Retinal pigment epithelial cell (primary cell): Measurements from ENCODE around the gene SLC22A4.

ENCODE experiments used
- DNase-seq: peaks from one replicate; pipeline ENCODE4 v3.0.0-alpha.2; 2010; ENCODE audit warnings: low read depth
- H3K4me3 ChIP-seq: 2 replicates; pipeline ENCODE4 v1.5.1; 2011; ENCODE audit warnings: mild to moderate bottlenecking, low read length, control low read depth, moderate library complexity
- CTCF ChIP-seq: conservative IDR thresholded peaks from 2 replicates; pipeline ENCODE4 v1.5.1; 2011; ENCODE audit warnings: low read depth, low read length, control low read depth, inconsistent platforms

SLC22A4 gene

GRCh38 chr5:132355140-132355765 lies 61.1 kb downstream of the SLC22A4 start:
- TF ChIP-seq CTCF = no peak
- DNase-seq = no peak
- no peak overlapping the region for H3K4me3 ChIP-seq

DNA sequence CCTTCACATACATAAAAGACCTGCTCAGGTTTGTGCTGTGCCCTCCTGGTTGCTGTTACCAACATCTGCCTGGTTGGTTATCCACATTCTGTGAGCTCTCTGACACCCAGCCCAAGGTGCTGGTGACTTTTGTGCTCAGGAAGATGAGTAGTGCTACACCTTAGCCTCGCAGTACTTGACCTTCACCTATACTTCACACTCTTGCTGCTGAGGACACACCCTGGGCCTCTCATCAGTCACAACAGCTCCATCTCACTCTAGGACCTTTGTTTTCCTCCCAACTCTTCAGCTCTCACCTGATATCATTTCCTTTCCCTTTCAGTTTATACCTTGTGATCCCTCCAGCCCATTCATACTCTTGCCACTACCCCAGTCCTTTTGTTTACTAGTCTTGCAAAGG lies 64.6 kb downstream of the SLC22A4 start:
- no peak for TF ChIP-seq CTCF

DNA sequence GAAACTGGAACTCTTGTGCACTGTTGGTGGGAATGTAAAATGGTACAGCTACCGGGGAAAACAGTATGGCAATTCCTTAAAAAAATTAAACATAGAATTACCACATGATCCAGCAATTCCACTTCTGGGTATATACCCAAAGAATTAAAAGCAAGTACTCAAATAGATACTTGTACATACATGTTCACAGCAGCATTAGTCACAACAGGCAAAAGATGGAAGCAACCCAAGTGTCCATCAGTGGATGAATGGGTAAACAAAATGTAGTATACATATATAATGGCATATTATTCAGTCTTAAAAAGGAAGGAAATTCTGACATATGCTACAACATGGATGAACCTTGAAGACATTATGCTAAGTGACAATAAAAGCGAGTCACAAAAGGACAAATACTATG lies 67.9 kb downstream of the SLC22A4 start:
- TF ChIP-seq CTCF = no peak
- DNase-seq = no peak
- H3K4me3 ChIP-seq = no peak overlapping the region

More for the DNA sequence above, 64.6 kb downstream of the SLC22A4 start:
- DNase-seq = no peak
- no peak overlapping the region for H3K4me3 ChIP-seq

DNA sequence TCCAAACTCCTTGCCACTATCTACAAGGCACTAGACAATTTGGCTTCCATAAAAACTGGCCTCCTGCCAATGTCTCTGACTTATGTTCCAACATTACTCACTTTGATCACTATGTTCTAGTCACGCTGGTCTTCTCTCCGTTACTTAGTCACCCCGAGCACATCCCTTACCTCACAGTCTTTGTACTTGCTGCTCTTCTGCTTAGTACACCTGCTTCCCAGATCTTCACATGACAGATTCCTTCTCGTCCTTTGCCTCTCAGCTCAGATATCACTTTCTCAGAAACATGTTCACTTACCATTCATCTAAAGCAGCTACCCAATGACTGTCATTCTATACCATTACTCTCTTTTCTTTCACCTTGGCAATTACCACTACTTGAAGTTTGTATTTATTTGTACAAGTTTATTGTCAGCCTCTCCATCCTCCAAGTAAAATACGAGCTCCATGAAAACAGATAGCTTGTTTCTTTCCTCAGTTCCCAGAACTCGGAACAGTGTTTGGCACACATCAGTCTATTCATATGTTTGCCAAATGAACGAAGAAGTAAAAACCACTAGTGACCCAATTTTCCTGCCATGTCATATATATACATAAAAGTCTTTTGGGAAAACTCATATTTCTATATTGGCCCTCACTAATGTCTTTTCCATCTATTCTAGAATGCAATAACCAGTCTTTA lies 69.4 kb downstream of the SLC22A4 start:
- no peak overlapping the region for H3K4me3 ChIP-seq
- peak; percentile 38 for DNase-seq
- no peak for TF ChIP-seq CTCF

GRCh38 chr5:132364319-132364718 lies 70.1 kb downstream of the SLC22A4 start:
- no peak overlapping the region for H3K4me3 ChIP-seq
- no peak for TF ChIP-seq CTCF
- peak; percentile 29 for DNase-seq

- peak; percentile 76 for DNase-seq
- no peak for TF ChIP-seq CTCF
- H3K4me3 ChIP-seq = no peak overlapping the region
Observed at GRCh38 chr5:132365213-132365612, 71.0 kb downstream of the SLC22A4 start.

GRCh38 chr5:132368186-132368585 lies 74.0 kb downstream of the SLC22A4 start:
- no peak for TF ChIP-seq CTCF
- H3K4me3 ChIP-seq = no peak overlapping the region
- no peak for DNase-seq
